ENCODE data around the gene ARRDC5. TPM values are rescaled to one million over a fixed set of nuclear protein-coding genes. Genes with fewer than 3 reads are reported as not detected.
"Not testable (repeated sequence)": the region's sequence is repeated elsewhere in the genome, so short reads cannot be mapped to it uniquely, and the experiment has no call there.

ARRDC5 gene
- total RNA-seq (2022) (not detected in 2 replicates), Bru-seq, nascent RNA (not detected), BruChase-seq, experiment 1, labeled RNA remaining after a 6-hour chase (not detected), BruChase-seq, experiment 2, labeled RNA remaining after a 2-hour chase (not detected)
- long read RNA-seq = 0 reads

DNA sequence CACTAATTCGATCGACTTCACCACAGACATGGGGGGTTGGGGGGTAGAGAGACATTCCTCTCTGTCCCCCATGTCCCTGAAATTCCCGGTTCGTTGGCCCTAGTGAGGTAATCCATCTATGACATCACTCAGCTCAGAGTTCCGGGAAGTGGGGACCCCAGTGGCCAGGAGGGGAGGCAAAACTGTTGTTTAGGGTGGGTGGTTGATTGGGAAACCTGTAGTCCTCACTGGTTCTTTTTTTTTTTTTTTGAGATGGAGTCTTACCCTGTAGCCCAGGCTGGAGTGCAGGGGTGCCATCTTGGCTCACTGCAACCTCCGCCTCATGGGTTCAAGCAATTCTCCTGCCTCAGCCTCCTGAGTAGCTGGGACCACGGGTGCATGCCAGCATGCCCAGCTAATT lies at the start of gene ARRDC5:
ARRDC5 (minus strand) TSS at position 101 of the 400 bp plus-strand sequence; CDS start at position 30, 71 bp downstream.
- Mint-ChIP-seq H3K9me3 (ENCODE audit: low read depth, unreplicated experiment) (no peaks in the 10 kb centered on the region), H3K4me1 (ENCODE audit: low read depth, unreplicated experiment) (no peaks in the 10 kb centered on the region), H3K27ac (ENCODE audit: unreplicated experiment) (no peak within 1 kb of the TSS), H3K27me3 (ENCODE audit: unreplicated experiment) (no peaks in the 10 kb centered on the region), H3K36me3 (ENCODE audit: insufficient read depth, unreplicated experiment) (no peaks in the 10 kb centered on the region), H3K4me3 (ENCODE audit: low read depth, unreplicated experiment) (no peak within 1 kb of the TSS)
- TF ChIP-seq, protein P1, sequence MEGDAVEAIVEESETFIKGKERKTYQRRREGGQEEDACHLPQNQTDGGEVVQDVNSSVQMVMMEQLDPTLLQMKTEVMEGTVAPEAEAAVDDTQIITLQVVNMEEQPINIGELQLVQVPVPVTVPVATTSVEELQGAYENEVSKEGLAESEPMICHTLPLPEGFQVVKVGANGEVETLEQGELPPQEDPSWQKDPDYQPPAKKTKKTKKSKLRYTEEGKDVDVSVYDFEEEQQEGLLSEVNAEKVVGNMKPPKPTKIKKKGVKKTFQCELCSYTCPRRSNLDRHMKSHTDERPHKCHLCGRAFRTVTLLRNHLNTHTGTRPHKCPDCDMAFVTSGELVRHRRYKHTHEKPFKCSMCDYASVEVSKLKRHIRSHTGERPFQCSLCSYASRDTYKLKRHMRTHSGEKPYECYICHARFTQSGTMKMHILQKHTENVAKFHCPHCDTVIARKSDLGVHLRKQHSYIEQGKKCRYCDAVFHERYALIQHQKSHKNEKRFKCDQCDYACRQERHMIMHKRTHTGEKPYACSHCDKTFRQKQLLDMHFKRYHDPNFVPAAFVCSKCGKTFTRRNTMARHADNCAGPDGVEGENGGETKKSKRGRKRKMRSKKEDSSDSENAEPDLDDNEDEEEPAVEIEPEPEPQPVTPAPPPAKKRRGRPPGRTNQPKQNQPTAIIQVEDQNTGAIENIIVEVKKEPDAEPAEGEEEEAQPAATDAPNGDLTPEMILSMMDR (IDR thresholded peaks at IDR 0.05; ENCODE audit: unreplicated experiment) = no peak
- no peak for DNase-seq
- CTCF ChIA-PET = interaction anchor here (0.6 to 0.9 kb wide), 3 partner anchors 10 to 113 kb away, joined by 4 to 6 read pairs (median 4); partner anchors contain the start of gene FEM1A
- no TSS peak for BruUV-seq (replicated peaks)
- intact Hi-C loops (cut with micrococcal nuclease; ENCODE audit: unreplicated experiment) = no loop called here

DNA sequence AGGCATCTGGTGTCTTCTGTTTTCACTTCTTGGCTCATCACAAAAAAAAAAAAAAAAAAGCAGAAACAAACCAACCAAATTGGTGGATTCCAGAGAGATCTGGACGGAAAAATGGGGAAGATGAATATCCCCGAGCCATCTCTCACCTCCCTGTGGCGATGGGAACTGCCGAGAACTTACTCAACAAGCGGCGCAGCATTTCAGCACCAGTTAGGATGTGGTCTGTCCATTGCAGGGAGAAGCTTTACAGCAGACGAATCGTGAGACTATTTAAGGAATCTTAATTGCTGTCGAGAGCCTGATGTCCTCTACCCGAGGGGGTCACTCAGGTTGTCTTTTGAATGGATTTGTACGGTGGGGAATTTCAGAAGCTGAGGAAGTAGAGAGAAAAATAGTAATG lies 49.0 kb upstream of the ARRDC5 start:
- Mint-ChIP-seq H3K4me3 (ENCODE audit: low read depth, unreplicated experiment) (no peak overlapping the region), H3K27me3 (ENCODE audit: unreplicated experiment) (no peaks in the 10 kb centered on the region), H3K9me3 (ENCODE audit: low read depth, unreplicated experiment) (no peaks in the 10 kb centered on the region), H3K27ac (ENCODE audit: unreplicated experiment) (no peak overlapping the region), H3K4me1 (ENCODE audit: low read depth, unreplicated experiment) (no peaks in the 10 kb centered on the region), H3K36me3 (ENCODE audit: insufficient read depth, unreplicated experiment) (peaks cover 16% of the 10 kb centered on the region)
- TF ChIP-seq, protein P1 (IDR thresholded peaks at IDR 0.05; ENCODE audit: unreplicated experiment) = no peak
- CTCF ChIA-PET = no interaction called here
- DNase-seq = no peak
- intact Hi-C loops (cut with micrococcal nuclease; ENCODE audit: unreplicated experiment) = no loop called here
- BruUV-seq (replicated peaks) = no TSS peak

DNA sequence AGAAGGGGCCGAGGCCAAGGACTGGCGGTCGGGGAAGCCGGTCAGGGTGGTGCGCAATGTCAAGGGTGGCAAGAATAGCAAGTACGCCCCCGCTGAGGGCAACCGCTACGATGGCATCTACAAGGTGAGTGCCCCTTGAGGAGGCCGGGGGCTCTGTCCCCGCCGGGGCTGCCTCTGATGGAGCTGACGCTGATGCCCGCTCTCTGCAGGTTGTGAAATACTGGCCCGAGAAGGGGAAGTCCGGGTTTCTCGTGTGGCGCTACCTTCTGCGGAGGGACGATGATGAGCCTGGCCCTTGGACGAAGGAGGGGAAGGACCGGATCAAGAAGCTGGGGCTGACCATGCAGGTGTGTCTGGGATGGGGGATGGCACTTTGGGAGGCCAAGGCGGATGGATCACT lies 48.0 kb upstream of the ARRDC5 start:
- H3K27me3 Mint-ChIP-seq (ENCODE audit: unreplicated experiment); intact Hi-C loops (cut with micrococcal nuclease; ENCODE audit: unreplicated experiment): not testable (repeated sequence)

DNA sequence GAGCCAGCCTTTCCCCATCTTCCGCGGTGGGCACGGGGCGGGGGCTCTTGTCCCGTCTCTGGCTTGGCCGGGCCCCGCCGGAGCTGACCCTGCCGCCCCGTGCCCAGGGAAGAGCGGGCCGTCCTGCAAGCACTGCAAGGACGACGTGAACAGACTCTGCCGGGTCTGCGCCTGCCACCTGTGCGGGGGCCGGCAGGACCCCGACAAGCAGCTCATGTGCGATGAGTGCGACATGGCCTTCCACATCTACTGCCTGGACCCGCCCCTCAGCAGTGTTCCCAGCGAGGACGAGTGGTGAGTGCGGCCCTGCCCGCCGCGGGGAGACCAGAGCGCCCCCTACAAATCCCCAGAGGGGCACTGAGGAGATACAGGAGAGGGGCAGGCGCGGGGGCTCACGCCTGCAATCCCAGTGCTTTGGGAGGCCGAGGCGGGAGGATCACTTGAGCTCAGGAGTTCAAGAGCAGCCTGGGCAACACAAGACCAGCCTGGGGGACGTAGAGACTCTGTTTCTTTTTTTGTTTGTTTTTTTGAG lies 39.0 kb upstream of the ARRDC5 start:
- H3K9me3 Mint-ChIP-seq (ENCODE audit: low read depth, unreplicated experiment); CTCF ChIA-PET; DNase-seq; H3K4me3 Mint-ChIP-seq (ENCODE audit: low read depth, unreplicated experiment); BruUV-seq (replicated peaks); intact Hi-C loops (cut with micrococcal nuclease; ENCODE audit: unreplicated experiment); H3K27me3 Mint-ChIP-seq (ENCODE audit: unreplicated experiment); H3K4me1 Mint-ChIP-seq (ENCODE audit: low read depth, unreplicated experiment); H3K27ac Mint-ChIP-seq (ENCODE audit: unreplicated experiment): not testable (repeated sequence)
- peaks cover 26% of the 10 kb centered on the region for H3K36me3 Mint-ChIP-seq (ENCODE audit: insufficient read depth, unreplicated experiment)

More for the DNA sequence above, 48.0 kb upstream of the ARRDC5 start:
- BruUV-seq (replicated peaks); DNase-seq; H3K27ac Mint-ChIP-seq (ENCODE audit: unreplicated experiment); H3K9me3 Mint-ChIP-seq (ENCODE audit: low read depth, unreplicated experiment); H3K4me3 Mint-ChIP-seq (ENCODE audit: low read depth, unreplicated experiment); CTCF ChIA-PET; H3K4me1 Mint-ChIP-seq (ENCODE audit: low read depth, unreplicated experiment): not testable (repeated sequence)
- H3K36me3 Mint-ChIP-seq (ENCODE audit: insufficient read depth, unreplicated experiment) = peaks cover 14% of the 10 kb centered on the region

- Mint-ChIP-seq H3K4me3 (ENCODE audit: low read depth, unreplicated experiment) (no peak overlapping the region), H3K27me3 (ENCODE audit: unreplicated experiment) (no peaks in the 10 kb centered on the region), H3K27ac (ENCODE audit: unreplicated experiment) (no peak overlapping the region), H3K9me3 (ENCODE audit: low read depth, unreplicated experiment) (no peaks in the 10 kb centered on the region), H3K4me1 (ENCODE audit: low read depth, unreplicated experiment) (no peaks in the 10 kb centered on the region), H3K36me3 (ENCODE audit: insufficient read depth, unreplicated experiment) (peaks cover 26% of the 10 kb centered on the region)
- no peak for DNase-seq
- CTCF ChIA-PET = interaction anchor here (0.6 kb wide), 1 partner anchor 228 kb away, joined by 4 read pairs; no protein-coding TSS in a partner anchor
- TF ChIP-seq, protein P1 (IDR thresholded peaks at IDR 0.05; ENCODE audit: unreplicated experiment) = no peak
- intact Hi-C loops (cut with micrococcal nuclease; ENCODE audit: unreplicated experiment) = no loop called here
- BruUV-seq (replicated peaks) = no TSS peak
Measured at GRCh38 chr19:4939466-4939865, 36.8 kb upstream of the ARRDC5 start.

DNA sequence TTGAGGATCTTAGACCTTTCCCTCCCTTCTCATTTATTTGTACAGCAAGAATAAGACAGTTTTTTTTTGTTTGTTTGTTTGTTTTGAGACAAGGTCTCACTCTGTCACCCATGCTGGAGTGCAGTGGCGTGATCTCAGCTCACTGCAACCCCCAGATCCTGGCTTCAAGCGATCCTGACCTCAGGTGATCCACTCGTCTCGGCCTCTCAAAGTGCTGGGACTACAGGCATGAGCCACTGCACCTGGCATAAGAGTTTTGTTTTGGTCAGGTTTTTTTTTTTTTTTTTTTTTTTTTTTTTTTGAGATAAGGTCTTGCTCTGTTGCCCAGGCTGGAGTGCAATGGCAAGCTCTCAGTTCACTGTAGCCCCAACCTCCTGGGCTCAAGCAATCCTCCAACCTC lies 35.8 kb upstream of the ARRDC5 start:
- intact Hi-C loops (cut with micrococcal nuclease; ENCODE audit: unreplicated experiment); H3K4me1 Mint-ChIP-seq (ENCODE audit: low read depth, unreplicated experiment); CTCF ChIA-PET; H3K4me3 Mint-ChIP-seq (ENCODE audit: low read depth, unreplicated experiment); H3K27ac Mint-ChIP-seq (ENCODE audit: unreplicated experiment); BruUV-seq (replicated peaks); H3K27me3 Mint-ChIP-seq (ENCODE audit: unreplicated experiment); DNase-seq; H3K9me3 Mint-ChIP-seq (ENCODE audit: low read depth, unreplicated experiment): not testable (repeated sequence)
- peaks cover 29% of the 10 kb centered on the region for H3K36me3 Mint-ChIP-seq (ENCODE audit: insufficient read depth, unreplicated experiment)

Measured in Calu3 (cell line).